Fibroblast of skin of scalp (primary cell): ENCODE measurements around the gene GMDS.

Experiments used
- DNase-seq: peaks from one replicate; pipeline ENCODE4 v3.0.0-alpha.2; 2013

The GMDS gene

GRCh38 chr6:2203264-2203663, 42.1 kb downstream of the GMDS start:
- no peak for DNase-seq

GRCh38 chr6:2197984-2198383, 47.4 kb downstream of the GMDS start:
- DNase-seq = peak; percentile 44

GRCh38 chr6:2197177-2197671, 48.2 kb downstream of the GMDS start:
- peak; percentile 69 for DNase-seq

GRCh38 chr6:2196079-2196679, 49.2 kb downstream of the GMDS start:
- DNase-seq = peak; percentile 53

GRCh38 chr6:2194643-2195042, 50.8 kb downstream of the GMDS start:
- DNase-seq = no peak

- DNase-seq = no peak
These were observed 51.5 kb downstream of the GMDS start for GRCh38 chr6:2193931-2194330.

DNA sequence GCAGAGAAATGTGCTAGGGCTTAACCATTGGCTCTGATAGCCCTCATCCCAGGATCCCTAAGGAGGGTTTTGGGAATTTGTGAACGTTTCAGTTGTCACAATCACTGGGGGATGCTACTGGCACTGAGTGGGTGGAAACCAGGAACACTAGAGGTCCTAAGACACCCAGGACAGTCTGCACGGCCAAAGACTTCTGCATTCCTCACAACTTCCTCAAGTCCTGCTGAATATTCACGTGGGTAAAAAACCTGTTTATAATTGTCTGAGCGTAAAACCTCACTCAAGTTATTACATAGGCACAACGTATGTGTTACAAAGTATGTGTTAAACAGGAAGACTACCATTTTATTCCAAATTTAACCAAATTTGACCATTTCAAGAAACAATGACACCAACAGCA, 52.4 kb downstream of the GMDS start:
- no peak for DNase-seq

GRCh38 chr6:2191390-2191740, 54.0 kb downstream of the GMDS start:
- DNase-seq = no peak

DNA sequence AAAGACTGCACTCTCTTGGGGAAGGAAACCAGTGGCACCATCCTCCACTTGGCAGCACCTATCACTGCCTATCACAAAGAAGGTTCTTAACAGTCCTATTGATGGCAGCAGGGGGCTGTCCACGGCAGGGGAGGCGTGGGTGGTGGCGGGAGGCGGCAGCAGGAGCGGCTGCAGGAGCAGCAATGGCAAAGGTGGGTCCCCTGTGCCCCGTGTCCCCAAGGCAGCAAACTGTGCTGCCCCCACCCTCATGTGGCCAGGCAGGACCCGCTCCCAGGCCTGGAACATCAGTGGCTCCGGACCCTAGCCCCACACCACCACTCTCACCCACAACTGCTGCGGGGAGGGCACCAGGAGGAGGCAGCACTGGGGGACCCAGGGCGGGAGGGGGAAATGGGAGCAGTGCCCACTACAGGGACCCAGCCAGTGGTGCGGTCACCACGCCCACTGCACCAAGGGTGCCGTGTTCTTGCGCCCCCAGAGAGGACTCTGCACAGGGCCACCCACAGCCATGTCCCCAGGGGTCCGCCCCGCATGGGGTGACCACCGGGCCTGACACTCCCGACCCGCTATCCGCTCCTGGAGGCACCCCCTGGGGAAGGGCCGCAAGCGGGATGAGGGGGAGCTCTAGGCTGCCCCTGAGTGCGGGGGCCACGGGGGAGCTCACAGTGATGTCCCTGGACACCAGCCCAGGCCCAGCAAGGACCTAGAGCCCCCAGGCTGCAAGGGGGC, 54.6 kb downstream of the GMDS start:
- no peak for DNase-seq

GRCh38 chr6:2188856-2189384, 56.5 kb downstream of the GMDS start:
- DNase-seq = no peak

GRCh38 chr6:2188397-2188796, 57.0 kb downstream of the GMDS start:
- no peak for DNase-seq

DNA sequence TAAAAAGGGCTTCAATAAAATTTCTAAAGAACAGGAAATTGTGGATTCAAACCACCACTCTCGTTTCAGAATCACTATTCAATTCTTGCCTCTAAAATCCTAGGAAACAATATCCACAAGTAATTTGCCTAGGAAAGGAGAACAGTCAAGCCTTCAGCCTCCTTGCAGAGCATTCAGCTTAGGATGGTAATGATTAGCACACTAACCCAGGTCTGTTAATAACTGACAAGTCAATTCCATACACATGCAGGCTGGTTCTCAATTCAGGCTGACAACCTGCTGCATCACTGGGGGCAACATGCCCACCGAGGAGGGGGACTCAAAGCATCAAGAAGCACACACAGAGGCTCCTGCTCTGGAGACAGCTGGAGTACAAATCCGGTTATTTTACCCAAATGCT, 57.6 kb downstream of the GMDS start:
- DNase-seq = no peak

DNA sequence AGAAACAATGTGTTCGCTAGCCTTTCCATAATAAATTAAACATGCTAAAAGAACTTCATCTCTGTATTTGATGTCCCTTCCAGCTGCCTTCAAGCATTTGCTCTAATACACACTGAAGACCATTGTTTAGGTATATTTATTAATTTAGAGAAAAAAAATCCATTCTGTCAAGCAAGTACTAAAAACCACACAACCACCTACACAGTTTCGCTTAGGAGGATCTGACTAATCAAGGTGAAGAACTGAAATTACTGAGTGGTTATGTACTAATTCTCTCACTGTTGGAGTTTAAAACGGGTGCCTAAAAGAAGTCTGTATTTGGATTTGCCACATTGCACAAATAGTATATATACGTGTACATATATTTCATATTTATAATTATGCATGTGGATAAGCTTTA, 58.9 kb downstream of the GMDS start:
- DNase-seq = no peak

GRCh38 chr6:2185466-2185865, 59.9 kb downstream of the GMDS start:
- no peak for DNase-seq

GRCh38 chr6:2184700-2185455, 60.5 kb downstream of the GMDS start:
- no peak for DNase-seq

DNA sequence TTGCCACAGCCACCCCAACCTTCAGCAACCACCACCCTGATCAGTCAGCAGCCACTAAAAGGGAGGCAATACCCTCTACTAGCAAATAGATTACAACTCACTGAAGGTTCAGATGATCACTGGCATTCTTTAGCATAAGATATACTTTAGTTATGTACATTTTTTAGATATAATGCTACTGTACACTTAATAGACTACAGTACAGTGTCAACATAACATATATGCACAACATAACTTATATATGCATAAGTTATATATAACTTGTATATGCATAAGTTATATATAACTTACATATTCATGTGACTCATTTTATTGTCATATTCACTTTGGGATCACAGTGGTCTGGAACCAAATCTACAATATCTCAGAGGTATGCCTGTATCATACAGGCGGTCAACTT, 61.7 kb downstream of the GMDS start:
- no peak for DNase-seq

DNA sequence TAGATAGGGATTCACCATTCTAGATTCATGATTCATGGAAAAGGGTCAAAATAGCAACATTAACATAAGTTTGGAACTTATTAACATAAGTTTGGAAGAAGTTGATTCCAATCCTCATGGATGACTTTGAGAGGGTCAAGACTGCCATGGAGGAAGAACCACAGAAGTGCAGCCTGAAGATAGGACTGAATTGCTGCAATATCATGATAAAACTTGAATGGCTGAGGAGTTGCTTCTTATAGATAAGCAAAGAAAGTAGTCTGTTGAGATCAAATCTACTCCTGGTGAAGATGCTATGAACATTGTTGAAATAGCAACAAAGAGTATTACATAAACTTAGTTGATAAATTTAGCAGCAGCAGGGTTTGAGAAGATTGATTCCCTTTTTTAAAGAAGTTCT, 62.2 kb downstream of the GMDS start:
- DNase-seq = no peak

DNA sequence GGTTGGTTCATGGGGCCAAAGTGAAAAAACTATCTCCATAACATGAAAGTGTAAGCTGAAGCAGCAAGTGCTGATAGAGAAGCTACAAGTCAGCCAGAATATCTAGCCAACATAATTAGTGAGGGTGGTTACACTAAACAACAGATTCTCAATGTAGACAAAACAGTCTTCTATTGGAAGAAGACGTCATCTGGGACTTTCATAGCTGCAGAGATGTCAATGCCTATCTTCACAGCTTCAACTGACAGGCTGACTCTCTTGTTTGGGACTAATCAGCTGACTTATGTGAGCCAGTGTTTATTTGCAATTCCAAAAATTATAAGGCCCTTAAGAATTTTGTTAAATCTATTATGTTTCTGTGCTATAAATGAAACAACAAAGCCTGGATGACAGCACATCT, 63.2 kb downstream of the GMDS start:
- no peak for DNase-seq

GRCh38 chr6:2181567-2181966, 63.8 kb downstream of the GMDS start:
- DNase-seq = no peak

GRCh38 chr6:2179950-2180349, 65.5 kb downstream of the GMDS start:
- DNase-seq = no peak

DNA sequence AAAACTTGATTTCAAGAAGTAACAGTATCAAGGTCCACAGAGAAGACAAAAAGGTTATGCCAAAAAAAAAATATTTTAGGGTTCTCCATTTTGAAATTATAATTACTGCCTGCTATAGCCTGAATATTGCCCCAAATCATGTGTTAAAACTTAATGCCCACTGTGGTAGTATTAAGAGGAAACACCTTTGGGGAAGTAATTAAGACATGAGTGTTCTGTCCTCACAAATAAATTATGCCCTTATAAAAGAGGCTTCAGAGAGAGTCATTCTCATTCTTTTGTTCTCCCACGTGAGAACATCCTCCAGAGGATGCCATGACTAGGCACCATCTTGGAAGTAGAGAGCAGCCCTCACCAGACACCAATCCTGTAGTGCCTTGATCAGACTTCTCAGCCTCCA, 66.2 kb downstream of the GMDS start:
- DNase-seq = no peak

DNA sequence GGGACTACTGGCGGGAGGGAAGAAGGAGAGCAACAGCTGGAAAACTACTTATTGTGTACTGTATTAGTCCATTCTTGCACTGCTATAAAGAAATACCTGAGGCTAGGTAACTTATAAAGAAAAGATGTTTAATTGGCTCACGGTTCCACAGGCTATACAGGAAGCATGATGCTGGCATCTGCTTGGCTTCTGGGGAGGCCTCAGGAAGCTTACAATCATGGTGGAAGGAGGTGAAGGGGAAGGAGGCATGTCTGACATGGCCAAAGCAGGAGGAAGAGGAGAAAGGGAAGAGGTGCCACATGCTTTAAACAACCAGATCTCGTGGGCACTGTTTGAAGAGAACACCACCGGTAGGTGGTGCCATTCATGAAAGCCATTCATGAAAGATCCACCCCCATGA, 67.3 kb downstream of the GMDS start:
- no peak for DNase-seq

DNA sequence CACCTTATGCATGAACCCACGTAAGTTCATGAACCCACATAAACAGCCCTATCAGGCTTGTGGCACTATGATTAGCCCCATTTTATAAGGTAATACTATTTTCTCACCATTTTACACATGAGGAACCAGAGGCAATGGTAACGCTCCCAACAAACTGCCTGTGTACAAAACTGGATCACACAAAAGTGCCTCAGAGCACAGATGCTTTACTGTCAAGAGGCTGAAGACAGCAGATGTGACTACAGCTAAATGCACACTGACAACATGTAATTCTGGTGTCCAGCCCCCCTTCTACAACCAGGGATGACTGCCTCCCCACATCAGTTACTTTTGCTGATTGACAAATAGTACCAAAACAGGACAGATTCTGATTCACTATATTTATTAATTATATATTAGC, 69.6 kb downstream of the GMDS start:
- no peak for DNase-seq
